ENCODE measurements around the gene SLC23A2. TPM values are rescaled to one million over a fixed set of nuclear protein-coding genes. Genes with fewer than 3 reads are reported as not detected.

The SLC23A2 gene
- total RNA-seq, 2 donors from 2014 or later, result 4.6 to 5.1 TPM

DNA sequence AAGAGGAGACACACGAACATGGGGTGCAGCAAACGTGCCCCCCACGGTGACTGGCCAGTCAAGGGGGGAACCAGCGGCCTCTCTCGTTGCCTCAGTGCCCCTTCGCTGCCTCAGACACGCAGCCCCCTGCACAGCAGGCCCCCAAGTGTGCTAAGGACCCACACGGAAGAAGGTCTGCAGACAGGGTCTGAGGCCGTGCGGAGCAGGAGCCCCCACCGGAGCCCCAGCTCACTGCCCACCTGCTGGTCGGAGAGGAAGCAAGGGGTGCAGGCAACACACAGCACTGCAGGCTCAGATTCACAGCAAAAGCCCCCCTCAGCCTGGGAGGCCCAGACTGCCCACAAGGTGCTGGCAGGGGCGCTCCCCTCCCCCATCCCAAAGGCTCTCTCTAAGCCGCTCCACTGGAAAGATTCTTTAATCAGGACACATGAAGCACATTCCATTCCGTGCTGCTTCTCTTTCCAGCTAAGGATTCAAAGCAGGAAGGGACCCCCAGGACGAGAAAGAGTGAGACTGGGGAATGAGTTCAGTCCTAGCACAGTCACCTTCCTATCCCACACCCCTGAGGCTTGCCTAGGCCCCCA is 105.1 kb downstream of the SLC23A2 start:
- no peaks in the 10 kb centered on the region for H3K36me3 ChIP-seq
- H3K27ac ChIP-seq, result no peak overlapping the region
- no peaks in the 10 kb centered on the region for H3K4me1 ChIP-seq
- H3K4me3 ChIP-seq, result no peak overlapping the region
- intact Hi-C loops (cut with DNase I), result no loop called here
- TF ChIP-seq CTCF (IDR thresholded peaks at IDR 0.05), result no peak
- no peak overlapping the region for H3K9ac ChIP-seq (ENCODE audit: low read depth in 2 of 2, low read length in 2 of 2)
- H3K9me3 ChIP-seq, result no peaks in the 10 kb centered on the region
- no peaks in the 10 kb centered on the region for H3K27me3 ChIP-seq
- DNase-seq, result no peak

DNA sequence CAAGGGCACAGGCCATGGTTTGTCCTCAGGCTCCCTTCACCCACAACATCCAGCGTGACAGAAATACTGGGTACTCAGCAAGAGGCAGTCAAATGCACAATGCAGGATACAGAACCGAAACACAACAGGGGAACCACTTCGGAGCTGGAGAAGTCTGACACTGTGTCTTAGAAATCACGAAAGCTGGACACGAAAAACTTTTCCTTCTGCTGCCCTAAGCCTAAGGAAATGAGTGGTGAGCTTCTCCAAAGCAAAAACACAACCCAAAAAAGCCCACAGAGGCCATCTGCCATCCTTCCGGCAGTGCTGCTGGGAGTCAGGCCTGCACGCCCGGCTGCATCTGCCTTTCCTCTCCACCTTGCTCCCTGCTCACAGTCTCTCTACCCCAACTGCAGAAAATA is 106.3 kb downstream of the SLC23A2 start:
- Histone ChIP-seq H3K27me3 (no peaks in the 10 kb centered on the region), H3K4me3 (no peak overlapping the region), H3K9me3 (no peaks in the 10 kb centered on the region), H3K4me1 (no peaks in the 10 kb centered on the region), H3K36me3 (no peaks in the 10 kb centered on the region), H3K27ac (no peak overlapping the region), H3K9ac (ENCODE audit: low read depth in 2 of 2, low read length in 2 of 2) (no peak overlapping the region)
- no peak for DNase-seq
- intact Hi-C loops (cut with DNase I), result no loop called here
- no peak for TF ChIP-seq CTCF (IDR thresholded peaks at IDR 0.05)

- H3K27ac ChIP-seq, result no peak overlapping the region
- no peak for TF ChIP-seq CTCF (IDR thresholded peaks at IDR 0.05)
- H3K4me1 ChIP-seq, result no peaks in the 10 kb centered on the region
- intact Hi-C loops (cut with DNase I), result no loop called here
- no peaks in the 10 kb centered on the region for H3K27me3 ChIP-seq
- no peak overlapping the region for H3K4me3 ChIP-seq
- no peaks in the 10 kb centered on the region for H3K9me3 ChIP-seq
- no peak overlapping the region for H3K9ac ChIP-seq (ENCODE audit: low read depth in 2 of 2, low read length in 2 of 2)
- no peak for DNase-seq
- H3K36me3 ChIP-seq, result no peaks in the 10 kb centered on the region
These were observed 106.9 kb downstream of the SLC23A2 start for GRCh38 chr20:4894409-4894808.

DNA sequence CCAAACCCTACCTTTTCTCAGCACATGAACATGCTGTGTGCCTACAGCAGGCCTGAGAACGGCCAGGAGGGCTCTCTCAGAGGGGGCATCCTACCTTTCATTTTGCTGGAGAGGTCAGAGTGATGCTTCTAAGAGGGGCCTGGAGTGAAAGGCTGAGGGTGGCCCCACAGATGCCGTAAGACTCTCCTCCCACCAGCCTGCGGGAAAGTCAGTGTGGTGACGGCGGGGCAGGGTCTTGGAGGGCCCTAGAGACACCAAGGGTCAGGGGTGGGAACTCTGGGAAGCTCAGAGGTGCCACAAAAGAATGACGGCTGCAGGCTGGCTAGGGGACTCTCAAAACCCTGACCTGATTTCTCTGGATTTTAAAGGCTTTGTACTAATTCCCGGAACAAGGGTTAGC is 107.6 kb downstream of the SLC23A2 start:
- no peak for TF ChIP-seq CTCF (IDR thresholded peaks at IDR 0.05)
- intact Hi-C loops (cut with DNase I), result no loop called here
- DNase-seq, result no peak

GRCh38 chr20:4891997-4892396 is 109.3 kb downstream of the SLC23A2 start:
- H3K9ac ChIP-seq (ENCODE audit: low read depth in 2 of 2, low read length in 2 of 2), result no peak overlapping the region
- H3K27me3 ChIP-seq, result no peaks in the 10 kb centered on the region
- no peaks in the 10 kb centered on the region for H3K9me3 ChIP-seq
- H3K36me3 ChIP-seq, result no peaks in the 10 kb centered on the region
- TF ChIP-seq CTCF (IDR thresholded peaks at IDR 0.05), result no peak
- no peaks in the 10 kb centered on the region for H3K4me1 ChIP-seq
- intact Hi-C loops (cut with DNase I), result no loop called here
- H3K4me3 ChIP-seq, result no peak overlapping the region
- DNase-seq, result no peak
- H3K27ac ChIP-seq, result no peak overlapping the region

More for the DNA sequence above, 107.6 kb downstream of the SLC23A2 start:
- H3K9me3 ChIP-seq, result no peaks in the 10 kb centered on the region
- no peak overlapping the region for H3K4me3 ChIP-seq
- no peaks in the 10 kb centered on the region for H3K36me3 ChIP-seq
- no peak overlapping the region for H3K27ac ChIP-seq
- H3K9ac ChIP-seq (ENCODE audit: low read depth in 2 of 2, low read length in 2 of 2), result no peak overlapping the region
- no peaks in the 10 kb centered on the region for H3K27me3 ChIP-seq
- H3K4me1 ChIP-seq, result no peaks in the 10 kb centered on the region

All from colonic mucosa (tissue), 4 donors.